T-helper 2 cell treated with Interferon-gamma antibody and Interleukin-4, amounts not matched to agents 5 μg/mL and 100 μg/mL, for 36 hours (primary cell): ENCODE data around the gene ADORA2A.

ENCODE experiments used
- DNase-seq: peaks from one replicate; pipeline ENCODE4 v3.0.0; 2021; ENCODE audit warnings: low spot score
- H3K27ac Mint-ChIP-seq: one replicate; pipeline ENCODE4 v1.8.0; 2021; ENCODE audit warnings: mild to moderate bottlenecking, mixed read lengths
- H3K27me3 Mint-ChIP-seq: one replicate; pipeline ENCODE4 v1.8.0; 2021; ENCODE audit warnings: low read depth, mixed read lengths
- H3K36me3 Mint-ChIP-seq: one replicate; pipeline ENCODE4 v1.8.0; 2021; ENCODE audit warnings: low read depth, mixed read lengths
- H3K4me1 Mint-ChIP-seq: one replicate; pipeline ENCODE4 v1.8.0; 2021; ENCODE audit warnings: low read depth, mixed read lengths
- H3K4me3 Mint-ChIP-seq: one replicate; pipeline ENCODE4 v1.8.0; 2022; ENCODE audit warnings: mild to moderate bottlenecking, moderate library complexity, mixed read lengths
- H3K9me3 Mint-ChIP-seq: one replicate; pipeline ENCODE4 v1.8.0; 2021; ENCODE audit warnings: mixed read lengths

Gene ADORA2A

GRCh38 chr22:24455039-24455438 is 27.6 kb downstream of the ADORA2A start:
- Mint-ChIP-seq H3K4me1 (peaks cover 11% of the 10 kb centered on the region), H3K27me3 (peaks cover 8% of the 10 kb centered on the region), H3K27ac (no peak overlapping the region), H3K9me3 (no peaks in the 10 kb centered on the region), H3K4me3 (no peak overlapping the region), H3K36me3 (no peaks in the 10 kb centered on the region)
- no peak for DNase-seq

- Mint-ChIP-seq H3K4me3 (no peak overlapping the region), H3K4me1 (peaks cover 13% of the 10 kb centered on the region), H3K9me3 (no peaks in the 10 kb centered on the region), H3K36me3 (no peaks in the 10 kb centered on the region), H3K27ac (no peak overlapping the region), H3K27me3 (peaks cover 8% of the 10 kb centered on the region)
- DNase-seq, result no peak
These were observed 28.5 kb downstream of the ADORA2A start for GRCh38 chr22:24455751-24456426.

- Mint-ChIP-seq H3K27ac (no peak overlapping the region), H3K4me1 (peaks cover 11% of the 10 kb centered on the region), H3K9me3 (no peaks in the 10 kb centered on the region), H3K36me3 (no peaks in the 10 kb centered on the region), H3K4me3 (no peak overlapping the region), H3K27me3 (peaks cover 8% of the 10 kb centered on the region)
- no peak for DNase-seq
These were observed 30.6 kb downstream of the ADORA2A start for GRCh38 chr22:24457894-24458420.

GRCh38 chr22:24459911-24460310 is 32.5 kb downstream of the ADORA2A start:
- Mint-ChIP-seq H3K27me3 (no peaks in the 10 kb centered on the region), H3K4me3 (no peak overlapping the region), H3K4me1 (peaks cover 11% of the 10 kb centered on the region), H3K27ac (no peak overlapping the region), H3K9me3 (no peaks in the 10 kb centered on the region), H3K36me3 (no peaks in the 10 kb centered on the region)
- DNase-seq, result no peak

DNA sequence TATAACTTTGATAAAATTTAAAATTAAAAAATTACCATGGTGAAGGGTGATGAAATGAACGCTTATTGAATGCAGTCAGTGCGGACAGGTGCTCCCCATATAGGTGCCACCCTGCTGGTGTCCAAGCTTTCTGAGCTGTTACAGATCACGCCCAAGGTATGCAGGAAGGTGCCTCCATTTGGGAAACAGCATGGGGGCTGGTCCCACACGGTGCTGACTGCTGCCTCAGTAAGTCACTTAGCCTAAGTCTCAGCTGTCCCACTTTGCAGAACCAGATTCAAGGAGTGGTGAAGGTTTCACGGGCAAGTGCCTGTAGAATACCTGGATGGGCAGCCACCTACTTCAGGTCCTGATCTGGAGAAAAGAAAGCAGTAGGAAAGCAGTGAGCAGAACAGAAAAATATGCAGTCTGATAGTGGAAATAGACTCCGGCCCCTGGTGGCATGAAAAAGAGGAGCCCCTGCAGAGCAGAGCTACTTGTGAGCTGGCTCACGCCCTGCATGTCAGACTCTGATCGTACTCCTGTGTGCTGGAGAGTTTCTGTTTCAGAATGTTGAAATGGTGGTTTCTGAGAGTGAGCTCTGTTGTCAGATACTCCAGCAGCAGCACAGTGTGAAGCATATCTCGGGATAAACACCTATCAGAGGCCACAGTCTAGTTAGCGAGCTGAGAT is 33.2 kb downstream of the ADORA2A start:
- Mint-ChIP-seq H3K36me3 (no peaks in the 10 kb centered on the region), H3K9me3 (no peaks in the 10 kb centered on the region), H3K27ac (peak overlapping the region; percentile 49), H3K4me1 (peaks cover 13% of the 10 kb centered on the region), H3K27me3 (no peaks in the 10 kb centered on the region), H3K4me3 (peak overlapping the region; percentile 9)
- DNase-seq, result peak; percentile 34

DNA sequence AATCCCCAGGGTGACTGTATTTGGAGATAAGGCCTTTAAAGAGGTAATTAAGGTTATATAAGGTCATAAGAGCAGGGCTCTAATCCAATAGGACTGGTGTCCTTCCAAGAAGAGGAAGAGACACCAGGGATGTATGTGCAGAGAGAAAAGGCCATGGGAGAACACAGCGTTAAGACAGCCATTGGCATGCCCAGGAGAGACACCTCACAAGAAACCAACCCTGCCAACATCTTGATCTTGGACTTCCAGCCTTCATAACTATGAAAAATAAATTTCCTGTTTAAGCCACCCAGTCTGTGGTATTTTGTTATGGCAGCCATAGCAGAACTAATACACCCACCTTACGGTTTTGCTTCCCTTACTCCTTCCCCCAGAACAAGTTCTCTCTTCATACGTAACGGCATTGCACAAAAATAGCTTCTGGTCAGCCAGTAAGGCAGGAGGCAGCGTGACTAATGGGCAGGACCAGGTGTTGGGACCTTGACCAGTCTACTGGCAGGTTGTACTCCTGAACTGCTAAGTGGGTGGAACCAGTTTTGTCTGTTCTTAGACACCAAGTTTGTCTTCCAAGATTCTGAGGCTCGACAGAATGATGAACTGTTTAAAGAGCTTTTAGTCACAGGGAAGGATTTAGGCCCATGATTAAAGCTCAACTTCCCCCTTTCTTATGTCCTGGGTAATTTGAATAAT is 35.8 kb downstream of the ADORA2A start:
- H3K4me1 Mint-ChIP-seq, result peaks cover 15% of the 10 kb centered on the region
- no peaks in the 10 kb centered on the region for H3K36me3 Mint-ChIP-seq
- no peak overlapping the region for H3K4me3 Mint-ChIP-seq
- no peaks in the 10 kb centered on the region for H3K9me3 Mint-ChIP-seq
- no peak for DNase-seq
- no peak overlapping the region for H3K27ac Mint-ChIP-seq
- no peaks in the 10 kb centered on the region for H3K27me3 Mint-ChIP-seq

- H3K36me3 Mint-ChIP-seq, result no peaks in the 10 kb centered on the region
- peak; percentile 9 for DNase-seq
- H3K4me1 Mint-ChIP-seq, result peaks cover 8% of the 10 kb centered on the region
- no peak overlapping the region for H3K27ac Mint-ChIP-seq
- no peaks in the 10 kb centered on the region for H3K9me3 Mint-ChIP-seq
- H3K4me3 Mint-ChIP-seq, result no peak overlapping the region
- no peaks in the 10 kb centered on the region for H3K27me3 Mint-ChIP-seq
These were observed 38.2 kb downstream of the ADORA2A start for GRCh38 chr22:24465566-24465965.

- H3K27me3 Mint-ChIP-seq, result no peaks in the 10 kb centered on the region
- H3K9me3 Mint-ChIP-seq, result no peaks in the 10 kb centered on the region
- H3K4me3 Mint-ChIP-seq, result no peak overlapping the region
- DNase-seq, result no peak
- no peaks in the 10 kb centered on the region for H3K36me3 Mint-ChIP-seq
- H3K4me1 Mint-ChIP-seq, result peaks cover 4% of the 10 kb centered on the region
- H3K27ac Mint-ChIP-seq, result no peak overlapping the region
These were observed 38.6 kb downstream of the ADORA2A start for GRCh38 chr22:24465975-24466374.

GRCh38 chr22:24466716-24467328 is 39.4 kb downstream of the ADORA2A start:
- Mint-ChIP-seq H3K27ac (no peak overlapping the region), H3K4me1 (peaks cover 4% of the 10 kb centered on the region), H3K36me3 (no peaks in the 10 kb centered on the region), H3K4me3 (no peak overlapping the region), H3K9me3 (no peaks in the 10 kb centered on the region), H3K27me3 (no peaks in the 10 kb centered on the region)
- DNase-seq, result no peak

GRCh38 chr22:24467340-24467739 is 39.9 kb downstream of the ADORA2A start:
- no peak for DNase-seq
- Mint-ChIP-seq H3K4me1 (peaks cover 4% of the 10 kb centered on the region), H3K9me3 (no peaks in the 10 kb centered on the region), H3K4me3 (no peak overlapping the region), H3K27me3 (no peaks in the 10 kb centered on the region), H3K36me3 (no peaks in the 10 kb centered on the region), H3K27ac (no peak overlapping the region)

- Mint-ChIP-seq H3K9me3 (peaks cover 5% of the 10 kb centered on the region), H3K4me1 (no peaks in the 10 kb centered on the region), H3K27me3 (peaks cover 7% of the 10 kb centered on the region), H3K4me3 (no peak overlapping the region), H3K27ac (no peak overlapping the region), H3K36me3 (no peaks in the 10 kb centered on the region)
- DNase-seq, result no peak
These were observed 44.2 kb downstream of the ADORA2A start for GRCh38 chr22:24471570-24471969.

DNA sequence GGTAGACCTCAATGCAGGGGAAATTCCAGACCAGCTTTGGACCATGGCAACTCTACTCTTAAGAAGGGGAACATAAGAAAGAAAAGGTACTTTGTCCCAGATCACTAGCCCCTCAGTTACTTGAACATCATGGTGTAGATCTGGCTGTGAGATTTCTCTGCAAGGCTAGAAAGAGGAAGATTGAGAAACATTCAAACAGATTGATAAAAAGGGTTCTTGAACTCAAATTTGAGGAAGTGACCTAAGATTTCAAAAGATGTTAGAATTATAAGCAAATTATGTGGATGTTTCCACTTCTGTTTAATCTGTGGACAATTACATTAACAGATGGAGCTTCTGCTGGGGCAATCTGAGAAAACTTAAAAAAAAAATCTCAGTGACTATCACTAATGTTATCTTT is 45.9 kb downstream of the ADORA2A start:
- H3K9me3 Mint-ChIP-seq, result peaks cover 5% of the 10 kb centered on the region
- no peak overlapping the region for H3K4me3 Mint-ChIP-seq
- H3K4me1 Mint-ChIP-seq, result no peaks in the 10 kb centered on the region
- no peak for DNase-seq
- peaks cover 7% of the 10 kb centered on the region for H3K27me3 Mint-ChIP-seq
- no peak overlapping the region for H3K27ac Mint-ChIP-seq
- H3K36me3 Mint-ChIP-seq, result no peaks in the 10 kb centered on the region

GRCh38 chr22:24474221-24474620 is 46.8 kb downstream of the ADORA2A start:
- no peak for DNase-seq
- no peak overlapping the region for H3K27ac Mint-ChIP-seq

More at GRCh38 chr22:24474221-24474620, 46.8 kb downstream of the ADORA2A start:
- Mint-ChIP-seq H3K27me3 (peaks cover 10% of the 10 kb centered on the region), H3K4me1 (no peaks in the 10 kb centered on the region), H3K4me3 (no peak overlapping the region), H3K36me3 (no peaks in the 10 kb centered on the region), H3K9me3 (peaks cover 5% of the 10 kb centered on the region)
